Measurements from ENCODE around the gene C12orf42.

- TF ChIP-seq, protein P1, sequence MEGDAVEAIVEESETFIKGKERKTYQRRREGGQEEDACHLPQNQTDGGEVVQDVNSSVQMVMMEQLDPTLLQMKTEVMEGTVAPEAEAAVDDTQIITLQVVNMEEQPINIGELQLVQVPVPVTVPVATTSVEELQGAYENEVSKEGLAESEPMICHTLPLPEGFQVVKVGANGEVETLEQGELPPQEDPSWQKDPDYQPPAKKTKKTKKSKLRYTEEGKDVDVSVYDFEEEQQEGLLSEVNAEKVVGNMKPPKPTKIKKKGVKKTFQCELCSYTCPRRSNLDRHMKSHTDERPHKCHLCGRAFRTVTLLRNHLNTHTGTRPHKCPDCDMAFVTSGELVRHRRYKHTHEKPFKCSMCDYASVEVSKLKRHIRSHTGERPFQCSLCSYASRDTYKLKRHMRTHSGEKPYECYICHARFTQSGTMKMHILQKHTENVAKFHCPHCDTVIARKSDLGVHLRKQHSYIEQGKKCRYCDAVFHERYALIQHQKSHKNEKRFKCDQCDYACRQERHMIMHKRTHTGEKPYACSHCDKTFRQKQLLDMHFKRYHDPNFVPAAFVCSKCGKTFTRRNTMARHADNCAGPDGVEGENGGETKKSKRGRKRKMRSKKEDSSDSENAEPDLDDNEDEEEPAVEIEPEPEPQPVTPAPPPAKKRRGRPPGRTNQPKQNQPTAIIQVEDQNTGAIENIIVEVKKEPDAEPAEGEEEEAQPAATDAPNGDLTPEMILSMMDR (conservative IDR thresholded peaks at IDR 0.05 in 1 of 2, IDR thresholded peaks at IDR 0.05 in 1 of 2; ENCODE audit: extremely low read depth in 1 of 2, insufficient read depth in 1 of 2, low read depth in 1 of 2, low read length in 2 of 2) = no peak
- TF ChIP-seq EZH2 (IDR thresholded peaks at IDR 0.05; ENCODE audit: borderline replicate concordance, low read length) = no peak
Observed at GRCh38 chr12:103431387-103431786, 64.4 kb downstream of the C12orf42 start.

Measured in mammary epithelial cell (primary cell).